WI38 (cell line): ENCODE results near the gene GXYLT1.

Experiments
- H3K4me3 ChIP-seq: 2 replicates; pipeline ENCODE4 v1.5.1; 2011; ENCODE audit warnings: low read depth, mild to moderate bottlenecking, control low read depth, low read length
- TF ChIP-seq, protein P1 (sequence below): IDR thresholded peaks from 2 replicates; pipeline ENCODE4 v1.5.1; 2012; ENCODE audit warnings: low read depth, mild to moderate bottlenecking, control low read depth, low read length

GXYLT1 gene

DNA sequence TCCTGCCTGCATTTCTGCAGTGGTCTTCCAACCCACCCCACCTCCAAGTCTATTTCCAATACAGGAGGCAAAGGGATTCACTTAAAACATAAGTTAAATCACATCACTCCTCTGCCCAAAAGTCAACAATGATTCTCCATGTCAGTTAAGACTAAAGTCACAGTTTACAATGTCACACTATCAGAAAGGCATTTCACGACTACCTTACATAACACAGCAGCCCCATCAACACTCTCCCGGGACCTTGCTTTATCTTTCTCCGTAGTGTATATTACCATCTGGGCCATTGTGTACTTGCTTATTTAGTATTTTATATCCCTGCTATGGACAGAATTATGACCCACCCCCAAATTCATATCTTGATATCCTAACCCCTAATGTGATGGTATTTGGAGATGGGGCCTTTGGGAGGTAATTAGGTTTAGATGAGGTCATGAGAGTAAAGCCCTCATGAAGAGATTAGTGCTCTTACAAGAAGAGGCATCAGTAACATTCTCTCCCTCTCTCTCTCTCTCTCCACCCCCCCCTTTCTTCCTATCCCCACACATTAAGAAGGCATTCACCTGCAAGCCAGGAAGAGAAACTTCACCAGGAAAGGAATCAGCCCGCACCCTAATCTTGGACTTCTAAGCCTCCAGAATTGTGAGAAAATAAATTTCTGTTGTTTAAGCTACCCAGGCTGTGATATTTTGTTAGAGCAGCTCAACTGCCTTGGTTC, 112.7 kb downstream of the GXYLT1 start:
- no peak overlapping the region for H3K4me3 ChIP-seq
- TF ChIP-seq, protein P1, sequence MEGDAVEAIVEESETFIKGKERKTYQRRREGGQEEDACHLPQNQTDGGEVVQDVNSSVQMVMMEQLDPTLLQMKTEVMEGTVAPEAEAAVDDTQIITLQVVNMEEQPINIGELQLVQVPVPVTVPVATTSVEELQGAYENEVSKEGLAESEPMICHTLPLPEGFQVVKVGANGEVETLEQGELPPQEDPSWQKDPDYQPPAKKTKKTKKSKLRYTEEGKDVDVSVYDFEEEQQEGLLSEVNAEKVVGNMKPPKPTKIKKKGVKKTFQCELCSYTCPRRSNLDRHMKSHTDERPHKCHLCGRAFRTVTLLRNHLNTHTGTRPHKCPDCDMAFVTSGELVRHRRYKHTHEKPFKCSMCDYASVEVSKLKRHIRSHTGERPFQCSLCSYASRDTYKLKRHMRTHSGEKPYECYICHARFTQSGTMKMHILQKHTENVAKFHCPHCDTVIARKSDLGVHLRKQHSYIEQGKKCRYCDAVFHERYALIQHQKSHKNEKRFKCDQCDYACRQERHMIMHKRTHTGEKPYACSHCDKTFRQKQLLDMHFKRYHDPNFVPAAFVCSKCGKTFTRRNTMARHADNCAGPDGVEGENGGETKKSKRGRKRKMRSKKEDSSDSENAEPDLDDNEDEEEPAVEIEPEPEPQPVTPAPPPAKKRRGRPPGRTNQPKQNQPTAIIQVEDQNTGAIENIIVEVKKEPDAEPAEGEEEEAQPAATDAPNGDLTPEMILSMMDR, result no peak
